DND-41 (cell line): ENCODE results near the gene PLCXD3.

Experiments
- ATAC-seq: fragments of 200-7000 bp; cut with Tn5 transposase; 3 replicates; pipeline ENCODE4 v1.9.1; 2021; ENCODE audit warnings: low read depth; ENCODE audit not compliant: insufficient read depth
- DNase-seq: peaks from one replicate; pipeline ENCODE4 v3.0.0-alpha.2; 2020
- H2AFZ ChIP-seq: 2 replicates; pipeline ENCODE4 v1.6.0; 2012; ENCODE audit warnings: low read depth, low read length
- H3K27ac ChIP-seq: 2 replicates; pipeline ENCODE4 v1.5.1; 2012; ENCODE audit warnings: low read length, inconsistent platforms
- H3K27me3 ChIP-seq: fragments of 200-600 bp; sonication (generic); 2 replicates; pipeline ENCODE4 v1.6.0; 2012; ENCODE audit warnings: low read length, mild to moderate bottlenecking, inconsistent platforms; ENCODE audit not compliant: insufficient read depth, poor library complexity
- H3K36me3 ChIP-seq: 2 replicates; pipeline ENCODE4 v1.5.1; 2012; ENCODE audit warnings: low read length, inconsistent platforms; ENCODE audit not compliant: insufficient read depth
- H3K4me1 ChIP-seq: 2 replicates; pipeline ENCODE4 v1.5.1; 2012; ENCODE audit warnings: mild to moderate bottlenecking, low read length; ENCODE audit not compliant: insufficient read depth
- H3K4me2 ChIP-seq: 2 replicates; pipeline ENCODE4 v1.6.0; 2012; ENCODE audit warnings: mild to moderate bottlenecking, moderate library complexity, low read length, inconsistent platforms; ENCODE audit not compliant: insufficient read depth
- H3K4me3 ChIP-seq, 2 experiments: fragments of 200-600 bp in 1 of 2; shearing (Covaris generic) in 1 of 2; 2 replicates each; pipeline ENCODE4 v1.5.1; 2012 to 2016; ENCODE audit warnings: inconsistent platforms in 2 of 2, low read length in 2 of 2, mild to moderate bottlenecking in 2 of 2, low read depth in 1 of 2, moderate library complexity in 1 of 2
- H3K79me2 ChIP-seq: 2 replicates; pipeline ENCODE4 v1.6.0; 2012; ENCODE audit warnings: low read length, inconsistent platforms; ENCODE audit not compliant: insufficient read depth
- H3K9ac ChIP-seq: 2 replicates; pipeline ENCODE4 v1.6.0; 2012; ENCODE audit warnings: low read depth, mild to moderate bottlenecking, inconsistent platforms, low read length, moderate library complexity
- H3K9me3 ChIP-seq: 2 replicates; pipeline ENCODE4 v1.5.1; 2012; ENCODE audit warnings: low read length, moderate library complexity, mild to moderate bottlenecking, inconsistent platforms; ENCODE audit not compliant: insufficient read depth, severe bottlenecking
- H4K20me1 ChIP-seq: 2 replicates; pipeline ENCODE4 v1.6.0; 2012; ENCODE audit warnings: low read length; ENCODE audit not compliant: insufficient read depth
- EZH2 ChIP-seq: IDR thresholded peaks from 3 replicates; pipeline ENCODE4 v1.6.1; 2012; ENCODE audit warnings: borderline replicate concordance, low read depth, mild to moderate bottlenecking, moderate library complexity, low read length, inconsistent platforms; ENCODE audit not compliant: severe bottlenecking
- TF ChIP-seq, protein P1 (sequence below): IDR thresholded peaks from 2 replicates; pipeline ENCODE4 v1.5.1; 2012; ENCODE audit warnings: borderline replicate concordance, low read length, moderate library complexity, mild to moderate bottlenecking; ENCODE audit not compliant: poor library complexity, severe bottlenecking; ENCODE audit errors: extremely low read depth

The PLCXD3 gene

DNA sequence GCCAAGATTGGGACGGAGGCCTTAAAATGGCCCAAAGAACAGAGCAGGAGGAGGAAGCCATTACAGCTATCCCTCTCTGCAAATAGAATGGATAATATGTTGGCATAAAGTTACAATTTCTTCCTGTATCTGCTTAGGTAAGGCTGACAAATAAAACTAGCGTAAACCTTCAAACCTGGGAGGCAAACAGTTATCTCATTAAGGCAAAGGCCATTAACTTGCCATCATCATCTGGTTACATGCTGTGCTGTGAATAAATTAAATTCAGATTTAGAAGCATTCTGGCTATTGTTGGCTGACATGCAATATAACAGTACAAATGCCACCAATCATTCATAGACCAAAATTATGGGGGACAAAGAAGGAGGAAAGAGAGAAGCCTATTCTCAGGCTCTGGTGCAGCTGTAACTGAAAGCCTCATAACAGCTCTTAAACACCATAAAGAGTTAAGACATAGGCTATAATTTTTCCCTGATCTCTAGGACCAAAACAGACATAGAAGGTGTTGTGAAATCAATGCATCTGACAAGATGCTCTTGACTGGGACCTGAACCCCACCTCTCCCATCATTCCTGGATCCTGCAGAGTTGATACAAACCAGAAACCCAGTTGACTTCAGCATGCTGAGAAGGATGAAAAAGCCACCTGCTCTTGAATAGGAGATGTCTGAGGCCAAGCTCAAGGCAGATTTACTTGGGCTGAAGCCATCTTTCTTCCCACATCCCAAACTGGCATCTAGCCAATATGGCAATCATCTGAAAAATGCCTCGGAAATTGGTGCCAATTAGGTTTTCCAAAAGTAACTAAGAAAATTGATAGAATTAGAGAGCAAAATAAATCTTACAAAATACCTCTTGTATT, 62.5 kb downstream of the PLCXD3 start:
- Histone ChIP-seq H4K20me1 (no peaks in the 10 kb centered on the region), H3K4me1 (no peaks in the 10 kb centered on the region), H3K36me3 (no peaks in the 10 kb centered on the region), H2AFZ (no peak overlapping the region), H3K9me3 (no peaks in the 10 kb centered on the region), H3K27me3 (no peaks in the 10 kb centered on the region), H3K79me2 (no peaks in the 10 kb centered on the region), H3K4me3 (no peak overlapping the region), H3K9ac (no peak overlapping the region), H3K27ac (no peak overlapping the region), H3K4me2 (no peak overlapping the region)
- ATAC-seq = no peak
- no peak for DNase-seq
- TF ChIP-seq, protein P1, sequence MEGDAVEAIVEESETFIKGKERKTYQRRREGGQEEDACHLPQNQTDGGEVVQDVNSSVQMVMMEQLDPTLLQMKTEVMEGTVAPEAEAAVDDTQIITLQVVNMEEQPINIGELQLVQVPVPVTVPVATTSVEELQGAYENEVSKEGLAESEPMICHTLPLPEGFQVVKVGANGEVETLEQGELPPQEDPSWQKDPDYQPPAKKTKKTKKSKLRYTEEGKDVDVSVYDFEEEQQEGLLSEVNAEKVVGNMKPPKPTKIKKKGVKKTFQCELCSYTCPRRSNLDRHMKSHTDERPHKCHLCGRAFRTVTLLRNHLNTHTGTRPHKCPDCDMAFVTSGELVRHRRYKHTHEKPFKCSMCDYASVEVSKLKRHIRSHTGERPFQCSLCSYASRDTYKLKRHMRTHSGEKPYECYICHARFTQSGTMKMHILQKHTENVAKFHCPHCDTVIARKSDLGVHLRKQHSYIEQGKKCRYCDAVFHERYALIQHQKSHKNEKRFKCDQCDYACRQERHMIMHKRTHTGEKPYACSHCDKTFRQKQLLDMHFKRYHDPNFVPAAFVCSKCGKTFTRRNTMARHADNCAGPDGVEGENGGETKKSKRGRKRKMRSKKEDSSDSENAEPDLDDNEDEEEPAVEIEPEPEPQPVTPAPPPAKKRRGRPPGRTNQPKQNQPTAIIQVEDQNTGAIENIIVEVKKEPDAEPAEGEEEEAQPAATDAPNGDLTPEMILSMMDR = no peak
- no peak for TF ChIP-seq EZH2

DNA sequence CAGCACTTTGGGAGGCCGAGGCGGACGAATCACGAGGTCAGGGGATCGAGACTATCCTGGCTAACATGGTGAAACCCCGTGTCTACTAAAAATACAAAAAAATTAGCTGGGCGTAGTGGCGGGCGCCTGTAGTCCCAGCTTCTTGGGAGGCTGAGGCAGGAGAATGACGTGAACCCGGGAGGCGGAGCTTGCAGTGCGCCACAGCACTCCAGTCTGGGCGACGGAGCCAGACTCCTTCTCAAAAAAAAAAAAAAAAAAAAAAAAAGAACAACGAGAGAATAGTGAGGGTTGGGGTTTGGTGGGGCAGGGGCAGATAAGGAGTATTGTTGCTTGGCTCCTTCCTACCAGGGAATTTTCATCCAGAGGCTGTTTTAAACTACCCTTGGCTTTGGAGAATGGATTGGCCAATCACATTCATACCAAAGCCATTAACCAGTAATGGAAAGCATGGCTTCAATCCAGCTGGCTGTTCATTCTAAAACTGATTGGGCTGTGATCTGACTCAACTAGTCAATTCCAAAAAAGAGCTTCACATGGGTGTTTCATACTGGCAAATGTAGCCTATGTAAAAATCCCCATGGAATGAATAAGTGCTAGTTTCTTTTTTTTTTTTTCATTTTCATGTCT, 64.4 kb downstream of the PLCXD3 start:
- TF ChIP-seq, protein P1 = no peak
- TF ChIP-seq EZH2 = no peak
- H3K4me3 ChIP-seq = no peak overlapping the region
- H2AFZ ChIP-seq = no peak overlapping the region
- no peaks in the 10 kb centered on the region for H3K27me3 ChIP-seq
- no peak overlapping the region for H3K27ac ChIP-seq
- no peaks in the 10 kb centered on the region for H3K4me1 ChIP-seq
- no peak for DNase-seq
- H3K79me2 ChIP-seq = no peaks in the 10 kb centered on the region
- ATAC-seq = no peak
- no peak overlapping the region for H3K4me2 ChIP-seq
- no peaks in the 10 kb centered on the region for H3K9me3 ChIP-seq
- H4K20me1 ChIP-seq = no peaks in the 10 kb centered on the region
- no peak overlapping the region for H3K9ac ChIP-seq
- H3K36me3 ChIP-seq = no peaks in the 10 kb centered on the region

DNA sequence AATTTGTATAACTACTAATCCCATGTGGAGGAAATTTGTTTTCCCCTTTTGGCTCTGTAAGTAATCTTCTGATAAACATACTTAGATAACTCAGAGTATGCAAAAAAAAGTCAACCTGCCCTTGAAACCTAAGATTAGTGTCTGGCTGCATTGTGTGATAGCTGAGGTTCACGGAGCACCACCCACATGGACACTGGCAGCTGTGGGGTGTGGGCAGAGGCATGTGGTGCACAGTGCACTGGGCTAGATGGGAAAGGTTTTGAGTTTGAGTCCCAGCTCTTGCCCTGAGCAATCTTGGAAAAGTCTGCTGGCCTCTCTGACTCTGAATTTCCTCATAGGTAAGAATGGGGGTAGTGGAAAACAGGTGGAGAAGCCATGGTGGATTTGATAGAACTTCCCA, 75.1 kb downstream of the PLCXD3 start:
- no peak for ATAC-seq
- no peak overlapping the region for H3K4me2 ChIP-seq
- H2AFZ ChIP-seq = no peak overlapping the region
- H3K27ac ChIP-seq = no peak overlapping the region
- no peak for TF ChIP-seq EZH2
- TF ChIP-seq, protein P1 = no peak
- no peaks in the 10 kb centered on the region for H3K36me3 ChIP-seq
- no peaks in the 10 kb centered on the region for H3K9me3 ChIP-seq
- H3K4me3 ChIP-seq = no peak overlapping the region
- no peaks in the 10 kb centered on the region for H3K79me2 ChIP-seq
- H3K27me3 ChIP-seq = peaks cover 11% of the 10 kb centered on the region
- H3K4me1 ChIP-seq = no peaks in the 10 kb centered on the region
- H4K20me1 ChIP-seq = no peaks in the 10 kb centered on the region
- DNase-seq = no peak
- H3K9ac ChIP-seq = no peak overlapping the region
